Esophagus squamous epithelium (tissue), 4 donors: ENCODE measurements around the gene GPSM1.

Experiments used
- POLR2A ChIP-seq, 4 donors: fragments of 450-650 bp; IDR thresholded peaks; one replicate each; pipeline ENCODE4 v1.6.1; 2017; ENCODE audit warnings: antibody characterized with exemption in 4 of 4, mild to moderate bottlenecking in 4 of 4, moderate library complexity in 3 of 4
- TF ChIP-seq, protein P1 (sequence below), 6 experiments: fragments of 450-650 bp in 4 of 6; fragments of 200-600 bp in 2 of 6; sonication (generic) in 2 of 6; IDR thresholded peaks; one replicate each; pipeline ENCODE4 v1.5.1; 2016 to 2019; ENCODE audit warnings: antibody characterized with exemption in 6 of 6, mild to moderate bottlenecking in 4 of 6, moderate library complexity in 4 of 6

DNA sequence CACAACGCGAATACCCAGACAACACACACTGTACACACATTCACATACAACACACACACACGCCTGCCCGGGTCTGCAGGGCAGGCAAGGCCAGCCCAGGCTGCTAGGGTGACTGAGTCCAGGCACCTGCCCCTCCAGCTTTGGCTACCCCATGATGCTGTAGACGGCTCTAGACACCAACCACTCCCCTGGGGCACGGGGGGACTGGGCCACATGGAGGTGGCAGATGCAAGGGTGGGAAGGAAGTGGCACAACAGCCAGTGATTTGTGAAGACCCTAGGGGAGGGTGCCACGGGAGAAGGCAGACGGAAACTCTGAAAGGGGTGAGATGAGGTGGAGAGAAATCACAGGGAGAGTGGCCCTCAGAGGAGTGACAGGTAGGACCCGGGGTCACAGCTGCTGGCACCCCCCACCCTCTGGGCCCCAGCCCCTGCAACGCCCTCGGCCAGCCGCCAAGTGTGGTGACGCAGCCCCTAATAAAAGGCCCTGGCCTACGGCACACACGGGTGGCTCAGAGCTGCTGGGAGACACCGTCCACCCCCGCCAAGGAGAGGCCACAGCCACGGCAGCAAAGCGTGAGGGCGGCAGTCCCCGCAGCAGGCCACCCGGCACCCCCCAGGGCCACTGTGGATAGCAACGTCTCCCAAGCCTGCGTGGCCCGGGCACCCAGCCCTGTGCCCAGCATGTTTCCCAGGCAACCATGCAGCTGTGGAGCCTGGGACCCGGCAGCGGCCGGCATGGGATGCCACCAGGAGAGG, 16.9 kb upstream of the GPSM1 start:
- TF ChIP-seq POLR2A (IDR thresholded peaks at IDR 0.05): no peak
- TF ChIP-seq, protein P1, sequence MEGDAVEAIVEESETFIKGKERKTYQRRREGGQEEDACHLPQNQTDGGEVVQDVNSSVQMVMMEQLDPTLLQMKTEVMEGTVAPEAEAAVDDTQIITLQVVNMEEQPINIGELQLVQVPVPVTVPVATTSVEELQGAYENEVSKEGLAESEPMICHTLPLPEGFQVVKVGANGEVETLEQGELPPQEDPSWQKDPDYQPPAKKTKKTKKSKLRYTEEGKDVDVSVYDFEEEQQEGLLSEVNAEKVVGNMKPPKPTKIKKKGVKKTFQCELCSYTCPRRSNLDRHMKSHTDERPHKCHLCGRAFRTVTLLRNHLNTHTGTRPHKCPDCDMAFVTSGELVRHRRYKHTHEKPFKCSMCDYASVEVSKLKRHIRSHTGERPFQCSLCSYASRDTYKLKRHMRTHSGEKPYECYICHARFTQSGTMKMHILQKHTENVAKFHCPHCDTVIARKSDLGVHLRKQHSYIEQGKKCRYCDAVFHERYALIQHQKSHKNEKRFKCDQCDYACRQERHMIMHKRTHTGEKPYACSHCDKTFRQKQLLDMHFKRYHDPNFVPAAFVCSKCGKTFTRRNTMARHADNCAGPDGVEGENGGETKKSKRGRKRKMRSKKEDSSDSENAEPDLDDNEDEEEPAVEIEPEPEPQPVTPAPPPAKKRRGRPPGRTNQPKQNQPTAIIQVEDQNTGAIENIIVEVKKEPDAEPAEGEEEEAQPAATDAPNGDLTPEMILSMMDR (IDR thresholded peaks at IDR 0.05): no peak
